CD4-positive, alpha-beta T cell treated with Interleukin-2 at 100 ng/mL for 4 hours (primary cell): ENCODE measurements around the gene UNC13B.

Source experiments
- DNase-seq: peaks from one replicate; pipeline ENCODE4 v3.0.0-alpha.2; 2020; ENCODE audit warnings: low spot score

The UNC13B gene

GRCh38 chr9:35335164-35335563 lies 173.4 kb downstream of the UNC13B start:
- DNase-seq = no peak

GRCh38 chr9:35338086-35338485 lies 176.3 kb downstream of the UNC13B start:
- no peak for DNase-seq

GRCh38 chr9:35338561-35339274 lies 176.9 kb downstream of the UNC13B start:
- no peak for DNase-seq

GRCh38 chr9:35340046-35340445 lies 178.2 kb downstream of the UNC13B start:
- DNase-seq = no peak

- no peak for DNase-seq
These were observed 179.2 kb downstream of the UNC13B start for GRCh38 chr9:35341021-35341420.

DNA sequence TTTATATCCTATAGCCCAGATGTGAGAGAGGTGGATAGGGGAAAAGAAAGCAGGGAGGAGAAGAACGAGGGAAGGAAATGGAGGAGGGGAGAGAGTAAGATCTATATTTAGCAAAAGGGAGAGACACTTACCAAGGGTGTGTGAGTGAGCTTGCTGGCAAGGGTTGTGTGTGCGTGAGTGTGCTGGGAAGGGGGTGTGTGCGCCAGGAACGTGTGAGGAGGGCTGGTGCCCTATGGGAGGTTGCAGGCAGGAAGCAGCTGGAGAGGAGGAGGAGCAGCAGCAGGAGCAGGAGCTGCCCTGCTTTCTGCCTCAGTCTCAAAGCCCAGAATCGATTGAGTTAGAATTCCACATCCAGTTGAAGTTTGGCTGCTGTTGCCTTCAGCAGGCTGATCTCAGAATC lies 179.8 kb downstream of the UNC13B start:
- DNase-seq = no peak

GRCh38 chr9:35342221-35342958 lies 180.6 kb downstream of the UNC13B start:
- DNase-seq = no peak

DNA sequence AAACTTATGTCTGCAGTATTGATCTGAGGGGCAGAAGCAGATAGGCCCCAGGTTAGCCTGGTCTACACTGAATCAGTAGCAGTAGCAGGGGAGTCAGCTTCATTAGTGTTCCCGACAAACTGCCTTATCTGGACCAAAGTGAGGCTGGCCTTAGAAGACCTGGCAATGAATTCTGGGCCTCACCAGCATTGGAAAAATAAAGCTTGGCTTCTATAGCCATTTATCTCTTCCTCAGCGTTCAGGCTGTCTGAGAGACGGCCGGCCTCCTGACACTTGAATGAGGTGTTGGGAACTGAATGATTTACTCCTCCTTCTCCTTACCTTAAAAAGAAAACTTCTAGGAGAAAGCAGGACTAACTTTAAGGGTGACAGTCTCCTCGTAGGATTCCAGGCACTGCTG lies 186.3 kb downstream of the UNC13B start:
- no peak for DNase-seq

- DNase-seq = no peak
These were observed 187.6 kb downstream of the UNC13B start for GRCh38 chr9:35349287-35349990.

DNA sequence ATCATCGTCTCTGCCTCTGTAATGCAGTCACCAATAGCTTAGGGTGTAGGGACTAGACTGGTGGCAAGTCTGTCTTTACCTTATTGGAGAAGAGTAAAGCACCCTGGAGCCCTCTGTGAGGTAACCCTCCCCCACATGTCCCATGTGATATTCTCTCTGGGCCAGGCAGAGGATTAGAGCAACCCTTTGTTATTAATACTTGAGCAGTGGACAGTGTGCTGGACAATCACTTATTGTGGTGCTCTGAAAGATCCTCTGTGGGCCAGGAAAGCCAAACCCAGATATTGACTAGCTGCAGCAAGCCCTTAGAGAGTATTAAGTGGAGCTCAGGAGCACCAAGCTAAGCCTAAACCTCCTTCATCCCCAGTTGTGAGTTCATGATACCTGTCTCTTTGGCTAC lies 188.4 kb downstream of the UNC13B start:
- no peak for DNase-seq

DNA sequence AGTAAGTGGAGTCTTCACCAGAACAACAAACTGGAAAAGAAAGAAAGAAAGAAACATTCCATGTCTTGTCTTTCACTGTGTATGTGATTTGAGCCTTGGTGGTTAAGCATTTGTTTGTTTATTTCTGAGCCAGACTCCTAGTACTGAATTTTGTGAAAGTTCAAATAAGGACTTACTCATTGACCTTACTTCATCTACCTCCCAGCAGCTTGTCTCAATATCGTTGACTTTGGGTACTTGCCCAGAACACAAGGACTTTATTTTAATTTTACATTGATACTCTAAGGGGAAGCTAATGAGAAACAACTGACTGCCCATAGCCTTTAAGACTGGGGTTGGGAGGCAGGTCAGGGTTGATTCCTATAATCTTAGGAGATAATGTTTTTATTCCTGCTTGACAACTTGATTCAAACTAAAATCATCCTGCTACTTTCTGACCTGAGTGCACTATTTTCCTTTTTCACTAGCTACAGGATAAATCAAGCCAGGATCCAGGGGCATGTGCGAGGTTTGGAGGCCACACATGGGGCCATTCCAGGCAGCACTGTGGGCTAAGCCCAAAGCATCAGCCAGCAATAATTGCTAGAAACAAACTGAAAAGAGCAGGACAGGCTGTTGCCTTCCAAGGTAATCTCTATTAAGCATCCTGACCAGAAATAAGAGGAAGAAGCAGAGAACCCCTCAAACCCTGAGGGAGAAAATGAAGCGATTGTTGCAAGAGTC lies 189.2 kb downstream of the UNC13B start:
- no peak for DNase-seq

DNA sequence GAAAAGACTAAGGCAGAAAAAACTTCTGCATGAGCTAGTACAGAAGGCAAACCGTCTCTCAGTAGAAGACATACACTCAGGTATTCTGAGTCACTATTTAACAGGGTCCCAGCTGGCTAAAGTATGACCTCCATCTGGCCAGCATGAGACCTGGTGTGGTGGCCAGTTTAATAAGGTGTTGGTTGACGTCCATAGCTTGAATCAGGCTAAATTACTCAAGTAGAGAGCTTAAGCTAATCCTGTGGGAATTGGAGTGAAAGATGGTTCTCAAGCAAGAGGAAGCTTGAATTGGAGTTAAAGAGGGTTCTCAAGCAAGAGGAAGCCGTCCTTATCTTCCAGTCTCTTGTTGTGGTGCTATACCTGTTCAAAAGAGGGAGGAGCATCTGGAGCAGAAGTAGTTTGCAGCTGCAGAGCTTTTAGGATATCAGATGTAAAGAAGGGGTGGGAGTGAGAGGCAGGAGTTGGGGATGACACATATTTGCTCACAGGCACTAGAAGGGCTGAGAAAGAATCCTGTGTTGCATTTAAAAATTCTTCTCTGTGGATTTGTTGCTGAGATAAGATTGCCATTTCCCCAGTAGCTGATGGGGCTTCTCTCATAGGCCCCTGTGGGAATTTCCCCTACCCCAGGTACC lies 192.0 kb downstream of the UNC13B start:
- no peak for DNase-seq

- DNase-seq = no peak
These were observed 194.1 kb downstream of the UNC13B start for GRCh38 chr9:35355939-35356338.

DNA sequence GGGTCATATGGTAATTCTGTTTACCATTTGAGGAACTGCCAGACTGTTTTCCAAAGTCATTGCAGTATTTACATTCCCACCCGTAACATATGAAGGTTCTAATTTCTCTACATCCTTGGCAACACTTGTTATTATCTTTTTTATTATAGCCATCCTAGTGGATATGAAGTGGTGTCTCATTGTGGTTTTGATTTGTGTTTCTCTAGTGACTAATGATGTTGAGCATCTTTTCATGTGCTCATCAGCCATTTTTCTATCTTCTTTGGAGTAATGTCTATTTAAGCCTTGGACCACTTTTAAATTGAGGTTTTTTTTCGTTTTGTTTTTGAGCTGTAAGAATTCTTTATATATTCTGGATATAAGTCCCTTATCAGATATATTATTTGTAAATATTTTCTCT lies 195.3 kb downstream of the UNC13B start:
- no peak for DNase-seq

DNA sequence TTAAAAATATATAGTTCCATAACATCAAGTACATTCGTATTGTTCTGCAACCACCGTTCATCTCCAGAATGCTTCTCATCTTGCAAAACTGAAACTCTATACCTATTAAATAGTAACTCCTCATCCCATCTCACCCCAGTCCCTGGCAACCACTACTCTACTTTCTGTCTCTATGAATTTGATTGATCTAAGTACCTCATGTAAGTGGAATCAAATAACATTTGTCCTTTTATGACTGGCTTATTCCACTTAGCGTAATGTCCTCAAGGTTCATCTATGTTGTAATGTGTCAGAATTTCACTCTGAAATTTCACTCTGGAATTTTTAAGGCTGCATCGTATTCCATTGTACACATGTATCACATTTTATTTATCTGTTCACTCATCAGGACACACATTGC lies 196.0 kb downstream of the UNC13B start:
- DNase-seq = no peak

- DNase-seq = no peak
These were observed 203.2 kb downstream of the UNC13B start for GRCh38 chr9:35364817-35365585.

DNA sequence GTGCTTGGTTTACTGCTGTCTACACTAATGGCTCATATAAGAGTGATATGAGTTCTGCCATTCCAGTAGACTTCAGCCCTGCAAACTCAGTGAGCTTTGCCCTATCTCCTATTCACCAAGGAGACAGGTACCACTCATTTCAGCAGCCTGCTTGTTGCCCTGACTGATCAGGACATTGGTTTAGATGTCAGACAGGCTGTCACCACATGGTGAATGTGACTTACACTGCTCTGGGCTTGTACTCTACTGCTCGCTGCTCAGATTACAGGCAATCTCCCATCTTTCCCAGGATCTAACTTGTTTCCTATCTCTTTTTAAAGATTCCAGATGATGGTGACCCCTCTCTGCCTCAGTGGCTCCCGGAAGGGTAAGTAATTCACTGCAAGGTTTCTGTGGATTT lies 204.8 kb downstream of the UNC13B start:
- DNase-seq = no peak

GRCh38 chr9:35367451-35367850 lies 205.6 kb downstream of the UNC13B start:
- DNase-seq = no peak

DNA sequence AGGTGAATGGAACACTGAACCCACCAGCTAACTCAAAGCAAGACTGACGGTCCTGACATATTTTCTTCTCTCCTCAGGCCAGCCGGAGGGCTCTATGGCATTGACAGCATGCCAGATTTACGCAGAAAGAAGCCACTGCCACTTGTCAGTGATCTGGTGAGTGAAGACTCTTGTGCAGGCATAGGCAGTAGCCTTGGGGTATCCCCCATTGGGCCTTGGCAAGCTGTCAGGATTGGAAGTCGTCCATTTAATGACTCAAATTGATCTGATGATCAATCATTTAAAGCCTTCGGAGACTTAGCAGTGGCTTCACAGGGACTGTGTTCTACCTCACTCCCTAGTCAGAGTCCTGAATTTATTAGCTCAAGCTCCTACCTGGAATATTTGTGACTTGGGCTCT lies 208.4 kb downstream of the UNC13B start:
- DNase-seq = no peak

GRCh38 chr9:35374436-35374835 lies 212.6 kb downstream of the UNC13B start:
- no peak for DNase-seq

DNA sequence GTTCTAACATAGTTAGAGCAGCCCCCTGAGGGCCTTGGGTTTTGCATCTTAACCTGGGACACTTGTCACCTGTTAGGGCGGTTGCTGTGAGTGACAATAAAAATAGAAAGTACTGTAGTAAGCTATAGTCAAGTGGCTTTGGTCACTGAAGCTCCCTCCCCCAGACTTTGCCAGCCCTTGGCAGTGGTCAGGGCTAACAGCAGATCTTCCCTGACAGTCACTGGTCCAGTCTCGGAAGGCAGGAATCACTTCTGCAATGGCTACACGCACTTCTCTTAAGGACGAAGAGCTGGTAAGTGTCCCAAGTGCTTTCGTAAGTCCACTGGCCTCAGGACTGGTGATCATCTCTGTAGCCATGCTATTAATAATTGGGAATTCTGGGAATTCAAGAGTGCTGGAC lies 213.1 kb downstream of the UNC13B start:
- no peak for DNase-seq
